Stimulated activated CD4-positive, alpha-beta T cell treated with anti-CD3 and anti-CD28 coated beads, Interleukin-15, amount 100 ng/mL, for 24 hours (primary cell): Measurements from ENCODE around the gene LMTK2.

Experiments
- DNase-seq: peaks from one replicate; pipeline ENCODE4 v3.0.0-alpha.2; 2020

Gene LMTK2

GRCh38 chr7:98106647-98107312, at the start of gene LMTK2:
Gene LMTK2, plus strand, starts transcription at chr7:98106862. Its CDS starts 316 bp downstream, at chr7:98107178.
- peak; percentile 96 for DNase-seq

- no peak for DNase-seq
Measured at GRCh38 chr7:98057157-98057556, 49.5 kb upstream of the LMTK2 start.

- no peak for DNase-seq
Measured at GRCh38 chr7:98058186-98058585, 48.5 kb upstream of the LMTK2 start.

- DNase-seq: no peak
Measured at GRCh38 chr7:98064233-98064632, 42.4 kb upstream of the LMTK2 start.

DNA sequence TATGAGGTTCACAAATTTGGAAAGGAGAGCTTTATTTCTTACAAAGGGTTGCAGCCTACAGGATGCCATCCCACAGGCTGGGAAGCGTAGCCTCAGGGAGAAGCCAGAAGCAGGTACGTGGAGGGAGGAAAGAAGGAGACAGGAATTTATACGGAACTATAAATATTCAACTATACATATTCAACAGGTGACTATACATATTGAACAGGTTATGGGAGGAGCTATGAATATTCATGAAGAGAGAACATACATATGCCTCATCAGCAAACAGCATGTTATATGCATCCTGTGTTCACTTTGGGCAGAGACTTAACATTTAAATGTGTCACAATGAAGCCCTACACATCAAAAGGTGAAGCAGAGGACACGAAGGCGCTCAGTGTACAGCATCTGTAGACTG, 40.5 kb upstream of the LMTK2 start:
- DNase-seq: no peak

- no peak for DNase-seq
Measured at GRCh38 chr7:98066934-98067507, 39.6 kb upstream of the LMTK2 start.

GRCh38 chr7:98073047-98073446, 33.6 kb upstream of the LMTK2 start:
- DNase-seq: no peak

- no peak for DNase-seq
Measured at GRCh38 chr7:98075801-98076200, 30.9 kb upstream of the LMTK2 start.

DNA sequence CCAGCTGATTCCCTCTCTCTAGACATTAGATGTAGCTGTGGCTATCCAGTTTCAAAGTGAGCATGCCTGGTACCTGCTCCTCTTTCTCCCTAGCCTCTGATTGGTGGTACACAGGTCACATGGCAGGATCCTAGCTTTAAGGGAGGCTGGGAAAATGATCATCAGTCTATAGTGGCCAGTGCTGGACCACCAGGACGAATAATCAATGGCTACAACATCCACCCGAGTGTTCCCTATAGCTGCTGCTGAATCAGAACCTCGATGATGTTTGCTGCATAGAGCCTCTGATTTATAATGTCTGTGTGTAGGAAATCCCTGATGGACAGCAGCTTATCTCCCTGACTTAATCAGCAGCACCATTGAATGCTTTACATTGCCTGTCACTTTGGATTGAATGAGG, 28.9 kb upstream of the LMTK2 start:
- DNase-seq: no peak

GRCh38 chr7:98078197-98078870, 28.3 kb upstream of the LMTK2 start:
- DNase-seq: no peak

GRCh38 chr7:98079891-98080648, 26.6 kb upstream of the LMTK2 start:
- no peak for DNase-seq

GRCh38 chr7:98081319-98081718, 25.3 kb upstream of the LMTK2 start:
- DNase-seq: no peak

DNA sequence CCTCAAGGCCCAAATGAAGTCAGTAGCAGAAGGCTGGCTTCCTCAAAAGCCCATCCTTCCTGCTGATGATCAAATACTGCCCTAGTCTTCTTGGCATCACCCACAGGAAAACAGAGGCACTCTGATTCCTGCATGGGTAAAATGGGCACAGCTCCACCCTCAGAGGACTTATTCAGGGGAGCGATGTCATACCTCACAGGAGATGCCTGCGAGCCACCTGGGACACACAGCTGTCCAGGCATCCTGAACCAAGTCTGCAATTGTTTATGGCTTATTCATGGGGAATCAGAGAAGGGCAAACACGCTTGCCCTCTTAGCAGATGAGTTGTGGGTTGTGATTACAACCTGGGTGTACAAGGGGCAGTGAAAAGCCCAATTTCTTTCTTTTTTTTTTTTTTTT, 22.0 kb upstream of the LMTK2 start:
- no peak for DNase-seq

DNA sequence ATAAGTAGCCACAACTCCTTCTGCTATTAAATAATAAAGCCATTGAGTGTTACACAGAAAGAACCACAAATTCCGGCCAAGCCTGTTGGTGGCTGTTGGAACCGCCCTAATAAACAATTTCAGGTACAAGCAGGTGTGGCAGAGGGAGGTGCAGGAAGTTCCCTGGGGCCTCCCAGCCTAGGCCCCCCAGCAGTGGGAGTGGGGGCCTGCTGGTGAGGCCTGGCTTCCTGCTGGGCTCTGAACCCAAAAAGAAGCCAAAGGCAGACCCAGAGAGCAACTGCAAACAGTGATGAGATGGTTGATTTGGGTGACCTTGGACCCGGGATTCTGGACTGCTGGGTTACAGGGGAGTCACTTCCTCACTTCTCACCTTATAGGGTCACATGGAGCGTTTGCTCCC, 21.0 kb upstream of the LMTK2 start:
- DNase-seq: no peak

GRCh38 chr7:98086281-98086718, 20.4 kb upstream of the LMTK2 start:
- DNase-seq: no peak

- no peak for DNase-seq
Measured at GRCh38 chr7:98088109-98088508, 18.6 kb upstream of the LMTK2 start.

DNA sequence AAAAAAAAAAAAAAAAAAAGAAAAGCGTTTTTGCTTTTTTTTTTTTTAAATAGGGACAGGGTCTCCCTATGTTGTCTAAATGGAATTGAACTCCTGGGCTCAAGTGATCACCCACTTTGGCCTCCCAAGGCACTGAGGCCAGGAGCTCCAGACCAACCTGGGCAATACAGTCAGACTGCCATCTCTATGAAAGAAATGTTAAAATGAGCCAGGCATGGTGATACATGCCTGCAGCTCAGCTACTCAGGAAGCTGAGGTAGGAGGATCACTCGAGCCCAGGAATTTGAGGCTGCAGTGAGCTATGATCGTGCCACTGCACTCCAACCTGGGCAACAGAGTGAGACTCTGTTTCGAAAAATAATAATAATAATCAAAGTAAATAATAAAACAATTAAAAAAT, 16.5 kb upstream of the LMTK2 start:
- DNase-seq: no peak

- DNase-seq: no peak
Measured at GRCh38 chr7:98091061-98091460, 15.6 kb upstream of the LMTK2 start.

- no peak for DNase-seq
Measured at GRCh38 chr7:98091523-98091922, 15.1 kb upstream of the LMTK2 start.

GRCh38 chr7:98097042-98097645, 9.5 kb upstream of the LMTK2 start:
- no peak for DNase-seq

DNA sequence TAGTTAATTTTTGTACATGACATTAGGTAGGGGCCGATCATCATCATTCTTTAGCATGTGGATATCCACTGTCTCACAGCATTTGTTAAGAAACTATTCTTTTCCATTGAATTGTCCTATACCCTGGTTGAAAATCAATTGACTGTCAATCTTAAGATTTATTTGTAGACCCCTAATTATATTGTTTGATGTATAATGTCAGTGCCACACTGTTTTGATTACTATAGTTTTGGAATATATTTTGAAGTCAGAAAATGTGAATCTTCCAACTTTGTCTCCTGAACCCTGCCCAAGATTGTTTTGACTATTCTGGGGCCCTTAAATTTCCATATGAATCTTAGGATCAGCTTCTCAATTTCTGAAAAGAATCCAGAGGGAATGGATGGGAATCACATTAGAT, 6.6 kb upstream of the LMTK2 start:
- DNase-seq: no peak

DNA sequence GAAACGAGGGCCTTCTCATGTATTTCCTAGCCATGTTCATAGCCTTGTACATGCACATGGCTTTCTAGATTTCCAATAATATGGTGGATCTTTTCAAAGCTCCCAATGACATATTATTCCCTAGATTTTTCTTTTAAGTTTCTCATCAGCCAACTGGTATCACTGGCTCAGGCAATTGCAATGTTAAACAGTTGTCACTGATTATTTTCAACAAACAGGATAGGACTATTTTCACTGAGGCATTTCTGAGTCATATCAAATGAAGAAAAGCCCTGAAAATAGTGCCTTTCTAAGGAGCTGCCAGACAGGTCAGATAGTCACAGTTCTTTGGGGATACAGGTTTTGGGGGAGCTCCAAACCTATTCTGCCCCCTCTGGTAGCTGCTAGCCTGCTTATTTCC, 4.5 kb upstream of the LMTK2 start:
- no peak for DNase-seq

DNA sequence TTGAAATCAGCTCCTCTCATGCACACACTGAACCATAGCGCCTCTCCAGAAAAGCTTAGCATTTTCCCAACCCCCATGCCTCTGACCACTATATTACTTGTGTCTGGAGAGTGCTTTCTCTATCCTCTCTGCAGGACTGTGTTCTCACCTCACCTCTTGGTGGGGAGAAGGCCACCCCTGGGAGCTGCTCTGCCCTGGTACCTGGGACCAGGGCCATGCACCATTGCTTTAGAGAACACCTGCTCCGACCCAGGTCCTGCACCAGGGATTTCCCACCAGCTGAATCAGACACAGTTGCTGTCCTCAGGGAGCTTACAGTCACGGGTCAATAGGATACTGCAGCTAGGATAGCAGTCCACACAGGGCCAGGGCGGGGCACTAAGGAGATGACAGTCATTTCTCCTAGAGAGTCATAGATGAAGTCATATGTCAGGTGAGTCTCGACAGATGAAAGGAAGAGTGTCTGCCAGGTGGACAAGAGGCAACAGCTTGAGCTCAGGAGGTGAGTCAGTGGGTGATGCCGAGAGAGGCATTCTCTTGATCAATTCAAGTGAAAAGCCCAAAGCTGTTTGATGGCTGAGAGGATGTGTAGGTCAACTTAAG, 619 bp upstream of the LMTK2 start:
- DNase-seq: peak; percentile 20
